ENCODE data around the gene SLC7A10.

Gene SLC7A10

GRCh38 chr19:33207040-33207620 is 18.5 kb downstream of the SLC7A10 start:
- no peaks in the 10 kb centered on the region for H3K4me1 ChIP-seq (ENCODE audit: insufficient read depth, low read length)
- no peak overlapping the region for H3K27ac ChIP-seq (ENCODE audit: low read length)
- H2AFZ ChIP-seq (ENCODE audit: low read depth, low read length) = no peak overlapping the region
- H3K27me3 ChIP-seq (ENCODE audit: insufficient read depth, low read length, poor library complexity) = no peaks in the 10 kb centered on the region
- H3K4me2 ChIP-seq (ENCODE audit: insufficient read depth, low read length) = no peak overlapping the region
- no peak for TF ChIP-seq EZH2 (IDR thresholded peaks at IDR 0.05; ENCODE audit: borderline replicate concordance, low read depth, low read length, severe bottlenecking)
- TF ChIP-seq CTCF (IDR thresholded peaks at IDR 0.05; ENCODE audit: borderline replicate concordance, extremely low read depth, low read length, poor library complexity, severe bottlenecking) = no peak
- no peak for ATAC-seq (ENCODE audit: insufficient read depth, low read depth)
- no peak overlapping the region for H3K4me3 ChIP-seq (ENCODE audit: low read depth in 1 of 2, low read length in 2 of 2)
- H4K20me1 ChIP-seq (ENCODE audit: insufficient read depth, low read length) = no peaks in the 10 kb centered on the region; the same call in 1 of the 2 replicates
- DNase-seq = no peak
- H3K9me3 ChIP-seq (ENCODE audit: insufficient read depth, low read length, severe bottlenecking) = no peaks in the 10 kb centered on the region
- H3K79me2 ChIP-seq (ENCODE audit: insufficient read depth, low read length) = no peaks in the 10 kb centered on the region
- H3K9ac ChIP-seq (ENCODE audit: low read depth, low read length) = no peak overlapping the region
- no peaks in the 10 kb centered on the region for H3K36me3 ChIP-seq (ENCODE audit: insufficient read depth, low read length)

- Histone ChIP-seq H4K20me1 (ENCODE audit: insufficient read depth, low read length) (no peaks in the 10 kb centered on the region; the same call in 1 of the 2 replicates), H3K4me1 (ENCODE audit: insufficient read depth, low read length) (no peaks in the 10 kb centered on the region), H3K4me2 (ENCODE audit: insufficient read depth, low read length) (no peak overlapping the region), H3K9ac (ENCODE audit: low read depth, low read length) (no peak overlapping the region), H3K27ac (ENCODE audit: low read length) (no peak overlapping the region), H3K4me3 (ENCODE audit: low read depth in 1 of 2, low read length in 2 of 2) (no peak overlapping the region), H3K9me3 (ENCODE audit: insufficient read depth, low read length, severe bottlenecking) (no peaks in the 10 kb centered on the region), H3K36me3 (ENCODE audit: insufficient read depth, low read length) (no peaks in the 10 kb centered on the region), H3K27me3 (ENCODE audit: insufficient read depth, low read length, poor library complexity) (no peaks in the 10 kb centered on the region), H3K79me2 (ENCODE audit: insufficient read depth, low read length) (no peaks in the 10 kb centered on the region), H2AFZ (ENCODE audit: low read depth, low read length) (no peak overlapping the region)
- no peak for TF ChIP-seq EZH2 (IDR thresholded peaks at IDR 0.05; ENCODE audit: borderline replicate concordance, low read depth, low read length, severe bottlenecking)
- no peak for TF ChIP-seq CTCF (IDR thresholded peaks at IDR 0.05; ENCODE audit: borderline replicate concordance, extremely low read depth, low read length, poor library complexity, severe bottlenecking)
- DNase-seq (no peak), ATAC-seq (ENCODE audit: insufficient read depth, low read depth) (no peak)
Observed at GRCh38 chr19:33206261-33207039, 19.2 kb downstream of the SLC7A10 start.

GRCh38 chr19:33205531-33206260 is 20.0 kb downstream of the SLC7A10 start:
- ATAC-seq (ENCODE audit: insufficient read depth, low read depth) = no peak
- Histone ChIP-seq H3K36me3 (ENCODE audit: insufficient read depth, low read length) (no peaks in the 10 kb centered on the region), H3K27ac (ENCODE audit: low read length) (no peak overlapping the region)

More at GRCh38 chr19:33205531-33206260, 20.0 kb downstream of the SLC7A10 start:
- no peak for DNase-seq
- Histone ChIP-seq H3K27me3 (ENCODE audit: insufficient read depth, low read length, poor library complexity) (no peaks in the 10 kb centered on the region), H3K9me3 (ENCODE audit: insufficient read depth, low read length, severe bottlenecking) (no peaks in the 10 kb centered on the region), H3K79me2 (ENCODE audit: insufficient read depth, low read length) (no peaks in the 10 kb centered on the region), H3K4me3 (ENCODE audit: low read depth in 1 of 2, low read length in 2 of 2) (no peak overlapping the region), H4K20me1 (ENCODE audit: insufficient read depth, low read length) (no peaks in the 10 kb centered on the region; the same call in 1 of the 2 replicates), H2AFZ (ENCODE audit: low read depth, low read length) (no peak overlapping the region), H3K9ac (ENCODE audit: low read depth, low read length) (no peak overlapping the region), H3K4me1 (ENCODE audit: insufficient read depth, low read length) (no peaks in the 10 kb centered on the region), H3K4me2 (ENCODE audit: insufficient read depth, low read length) (no peak overlapping the region)
- no peak for TF ChIP-seq EZH2 (IDR thresholded peaks at IDR 0.05; ENCODE audit: borderline replicate concordance, low read depth, low read length, severe bottlenecking)
- TF ChIP-seq CTCF (IDR thresholded peaks at IDR 0.05; ENCODE audit: borderline replicate concordance, extremely low read depth, low read length, poor library complexity, severe bottlenecking) = no peak
